Stimulated activated CD8-positive, alpha-beta memory T cell treated with anti-CD3 and anti-CD28 coated beads, Interleukin-4, amount 100 ng/mL, for 48 hours (primary cell): Measurements from ENCODE around the gene ARHGAP42.
"Not testable (repeated sequence)": the region's sequence is repeated elsewhere in the genome, so short reads cannot be mapped to it uniquely, and the experiment has no call there.

Experiments used
- DNase-seq: peaks from one replicate; pipeline ENCODE4 v3.0.0-alpha.2; 2020

ARHGAP42 gene

DNA sequence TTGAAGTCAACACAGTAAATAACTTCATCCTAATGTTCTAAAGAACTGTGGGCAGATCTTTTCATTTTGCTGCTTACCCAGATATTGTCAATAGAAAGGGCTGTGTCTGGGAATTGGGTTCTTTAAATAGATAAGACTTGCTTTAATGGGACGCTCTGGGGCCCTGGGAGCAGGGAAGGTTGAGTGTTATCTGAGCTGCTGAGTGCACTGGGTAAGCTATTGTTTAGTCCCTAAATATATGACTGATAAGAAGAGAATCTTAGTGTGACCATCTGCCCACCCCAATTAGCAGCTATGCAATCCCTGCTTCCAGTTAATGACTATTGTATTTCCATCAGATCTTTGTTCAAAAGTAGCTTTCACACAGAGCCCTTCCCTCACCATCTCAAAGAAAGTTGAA lies 44.4 kb downstream of the ARHGAP42 start:
- no peak for DNase-seq

DNA sequence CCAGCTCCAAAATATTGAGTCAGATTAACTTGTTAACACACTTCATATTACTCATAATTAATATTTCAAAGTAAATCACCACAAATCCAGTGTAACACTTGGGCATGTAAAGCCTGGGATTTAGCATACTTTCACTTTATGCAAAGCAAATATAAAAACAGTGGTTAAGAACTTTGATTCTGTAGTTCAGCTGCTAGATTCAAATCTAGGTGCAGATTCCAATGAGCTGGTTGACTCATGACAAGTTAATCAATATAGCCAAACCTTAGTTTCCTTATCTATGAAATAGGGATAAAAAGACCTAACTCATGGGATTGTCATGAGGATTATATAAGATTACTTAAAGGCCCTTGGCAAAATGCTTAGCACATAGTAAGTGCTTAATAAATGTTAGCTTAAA lies 45.9 kb downstream of the ARHGAP42 start:
- no peak for DNase-seq

GRCh38 chr11:100734743-100735527 lies 47.8 kb downstream of the ARHGAP42 start:
- no peak for DNase-seq

- no peak for DNase-seq
These were observed 49.0 kb downstream of the ARHGAP42 start for GRCh38 chr11:100735949-100736675.

DNA sequence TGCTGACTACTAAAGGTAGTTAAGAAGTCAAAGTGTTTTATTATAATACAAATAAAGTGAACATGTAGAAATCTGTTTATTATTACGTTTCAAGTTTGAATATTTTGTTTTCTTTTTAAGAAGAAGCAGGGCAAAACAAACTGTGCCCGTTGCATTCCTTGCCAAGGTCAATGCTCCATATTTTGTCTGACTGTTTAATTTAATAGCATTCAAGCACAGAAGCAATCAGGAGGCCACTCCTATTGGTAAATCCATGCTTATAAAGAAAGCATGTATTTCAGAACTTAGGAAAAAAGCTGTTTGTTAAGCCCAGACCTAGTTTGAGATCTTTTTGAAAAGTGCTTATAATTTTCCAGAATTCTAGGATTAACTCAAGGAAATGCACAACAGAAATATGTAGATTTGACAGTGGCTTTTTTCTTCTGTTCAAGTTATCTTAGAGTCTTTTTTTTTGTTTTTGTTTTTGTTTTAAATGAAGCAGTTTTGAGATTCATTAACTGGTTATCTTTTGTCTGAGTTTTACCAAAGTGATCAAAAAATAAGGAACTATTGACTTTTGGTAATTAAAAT lies 51.7 kb downstream of the ARHGAP42 start:
- DNase-seq = no peak

DNA sequence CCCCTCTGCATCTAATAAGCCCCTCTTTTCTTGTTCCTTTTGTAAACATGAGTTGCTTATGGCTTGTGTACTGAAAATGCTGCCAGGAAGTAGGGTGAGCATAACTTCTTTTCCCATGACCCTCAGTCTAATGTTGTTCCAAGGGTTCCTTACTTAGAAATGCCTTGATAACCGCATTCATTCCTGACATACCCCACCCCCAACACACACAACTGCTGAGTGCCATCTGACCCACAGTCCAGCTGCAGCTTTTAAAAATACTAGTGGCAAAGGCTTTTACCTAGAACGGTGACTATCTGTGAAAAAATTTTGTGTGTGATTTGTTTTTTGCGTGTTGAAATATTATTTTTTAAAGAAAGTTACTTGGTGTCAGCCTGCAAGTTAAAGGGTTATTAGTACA lies 52.6 kb downstream of the ARHGAP42 start:
- no peak for DNase-seq

- DNase-seq = no peak
These were observed 53.4 kb downstream of the ARHGAP42 start for GRCh38 chr11:100740440-100740839.

DNA sequence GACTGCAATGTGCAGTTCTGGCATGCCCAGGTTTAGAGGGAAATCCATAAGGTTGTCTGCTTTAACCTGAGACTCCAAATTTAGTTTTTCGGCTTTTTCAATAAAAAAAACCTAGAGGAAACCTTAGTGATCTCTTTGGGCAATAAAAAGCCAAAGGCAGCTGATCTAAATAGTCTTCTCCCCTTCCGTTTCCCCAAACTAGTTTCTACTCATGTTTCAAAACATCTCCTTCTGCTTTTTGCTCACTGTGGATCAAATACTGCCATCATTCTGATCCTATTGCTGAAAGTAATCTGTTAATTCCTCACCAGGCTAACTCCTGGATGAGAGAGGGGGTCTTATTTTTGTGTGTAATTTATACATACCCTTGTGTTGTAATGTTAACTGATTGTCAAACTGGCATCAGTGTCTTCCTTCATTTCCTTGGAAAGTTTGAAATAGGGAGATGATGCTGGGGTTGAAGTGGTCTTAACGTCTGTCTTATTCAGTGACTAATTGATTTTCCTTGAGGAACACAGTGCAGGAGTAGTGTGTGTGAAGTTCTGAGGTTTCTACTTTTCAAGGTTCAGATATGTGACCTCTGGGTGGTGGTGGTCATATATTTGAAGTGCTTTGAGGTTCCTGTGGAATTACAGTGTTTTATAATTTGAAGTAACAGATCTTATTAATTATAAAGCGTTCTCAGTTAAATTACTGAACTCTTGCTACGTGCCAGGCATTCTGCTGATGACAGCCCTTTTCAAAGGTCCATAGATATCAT lies 55.0 kb downstream of the ARHGAP42 start:
- DNase-seq = no peak

DNA sequence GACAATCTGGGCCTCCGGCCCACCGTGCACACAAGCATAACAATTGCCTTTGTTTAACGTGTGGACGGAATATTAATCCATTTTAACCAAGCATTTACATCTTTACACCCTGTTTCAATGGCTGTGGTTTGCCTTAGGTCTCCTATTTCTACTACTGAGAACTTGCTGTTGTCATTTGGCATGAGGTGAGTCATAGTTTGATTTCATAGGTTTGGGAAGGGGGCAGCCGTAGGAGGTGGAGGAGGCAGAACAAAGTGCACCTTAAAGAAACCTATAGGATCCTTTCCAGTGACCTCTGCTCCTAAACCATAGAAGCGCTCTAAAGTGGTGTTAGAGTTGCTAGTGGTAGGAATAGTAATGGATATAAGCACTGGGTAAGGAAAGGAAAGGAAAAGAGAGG lies 59.4 kb downstream of the ARHGAP42 start:
- DNase-seq = no peak

DNA sequence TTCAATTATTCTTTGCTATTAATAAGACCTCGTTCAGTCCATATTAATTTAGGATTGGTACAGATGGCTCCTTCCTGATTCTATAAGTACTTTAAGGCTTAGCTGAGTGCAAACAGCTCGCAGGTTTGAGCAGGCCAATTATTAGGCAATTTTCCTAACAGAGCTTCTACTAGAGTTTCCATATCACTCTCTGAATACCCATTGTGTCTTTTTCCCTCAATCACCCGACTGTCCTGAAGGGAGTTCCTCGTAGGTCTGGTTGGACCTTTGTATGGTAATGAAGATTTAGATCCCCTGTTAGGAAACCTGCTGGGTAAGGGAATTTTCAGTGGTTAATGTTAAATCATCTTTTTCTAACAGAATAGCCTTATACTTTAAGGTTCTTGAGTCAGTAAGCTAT lies 61.1 kb downstream of the ARHGAP42 start:
- DNase-seq = no peak

DNA sequence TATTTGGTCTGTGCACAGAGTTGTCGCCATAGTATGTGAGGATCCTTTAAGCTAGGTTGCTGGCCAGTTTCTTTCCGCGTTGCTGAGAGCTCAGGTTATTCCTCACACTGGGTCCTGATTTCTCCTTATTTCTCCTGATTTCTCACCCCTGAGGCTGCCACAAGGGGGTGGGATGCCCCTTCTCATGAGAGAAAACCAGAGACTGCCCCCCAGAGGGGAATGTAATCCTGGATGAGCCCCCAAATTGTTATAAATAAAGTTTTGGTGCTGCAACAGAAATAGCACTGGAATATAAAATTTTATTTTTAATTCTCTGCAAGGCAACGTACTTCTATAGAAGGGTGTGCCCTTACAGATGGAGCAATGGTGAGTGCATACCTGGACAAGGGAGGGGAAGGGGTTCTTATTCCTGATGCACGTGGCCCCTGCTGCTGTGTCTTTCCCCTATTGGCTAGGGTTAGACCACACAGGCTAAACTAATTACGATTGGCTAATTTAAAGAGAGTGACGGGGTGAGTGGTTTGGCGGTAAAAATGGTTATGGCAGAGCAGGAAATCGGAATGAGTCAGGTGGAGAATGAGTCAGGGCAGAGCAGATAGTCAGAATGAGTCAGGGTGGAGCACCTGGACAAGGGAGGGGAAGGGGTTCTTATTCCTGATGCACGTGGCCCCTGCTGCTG lies 62.9 kb downstream of the ARHGAP42 start:
- DNase-seq = not testable (repeated sequence)

DNA sequence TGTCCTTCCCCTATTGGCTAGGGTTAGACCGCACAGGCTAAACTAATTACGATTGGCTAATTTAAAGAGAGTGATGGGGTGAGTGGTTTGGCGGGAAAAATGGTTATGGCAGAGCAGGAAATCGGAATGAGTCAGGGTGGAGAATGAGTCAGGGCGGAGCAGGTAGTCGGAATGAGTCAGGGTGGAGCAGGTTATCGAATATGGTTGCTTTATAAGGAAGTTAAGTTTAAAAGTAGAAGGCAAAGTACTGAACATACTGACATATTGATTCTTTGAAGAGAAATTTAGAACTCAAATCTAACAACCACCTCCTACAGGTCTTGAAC lies 63.4 kb downstream of the ARHGAP42 start:
- not testable (repeated sequence) for DNase-seq

DNA sequence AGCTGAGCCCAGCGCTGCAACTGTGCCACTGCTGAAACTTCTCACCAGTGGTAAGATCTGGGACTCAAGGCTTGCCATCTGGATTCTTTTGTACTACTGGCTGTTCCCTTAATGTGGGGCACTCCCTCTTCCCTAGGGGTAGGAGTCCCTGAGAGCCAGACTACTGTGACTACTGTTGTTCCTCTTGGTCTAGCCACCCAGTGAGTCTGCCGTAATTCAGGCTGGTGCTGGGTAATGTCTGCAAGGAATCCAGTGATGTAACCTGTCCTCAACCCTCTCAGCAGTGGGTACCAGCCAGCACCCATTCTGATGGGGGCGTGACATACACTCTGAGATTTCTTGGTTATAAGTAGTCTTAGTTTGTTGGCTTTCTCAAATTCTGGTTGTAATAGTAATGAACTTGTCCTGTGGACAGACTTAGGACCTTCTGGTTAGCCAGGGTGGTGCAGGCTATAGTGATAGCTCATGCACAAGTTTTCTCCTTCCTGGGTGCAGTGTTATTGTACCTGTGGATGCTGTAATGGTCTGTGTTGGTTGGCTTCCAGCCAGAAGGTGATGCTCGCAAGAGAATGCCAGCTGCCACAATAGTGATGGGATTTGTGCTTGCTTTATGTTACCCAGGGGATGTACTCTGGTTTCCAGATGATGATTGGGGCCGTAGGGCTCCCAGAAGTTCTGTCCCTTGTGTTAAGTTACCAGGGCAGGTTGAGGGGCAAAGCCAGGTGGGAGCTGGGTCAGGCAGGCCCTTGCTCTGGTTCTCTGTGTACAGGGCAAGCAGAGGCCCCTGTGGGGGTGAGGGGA lies 65.5 kb downstream of the ARHGAP42 start:
- DNase-seq = no peak

- no peak for DNase-seq
These were observed 66.1 kb downstream of the ARHGAP42 start for GRCh38 chr11:100753172-100753543.

- DNase-seq = no peak
These were observed 66.5 kb downstream of the ARHGAP42 start for GRCh38 chr11:100753571-100753970.

- no peak for DNase-seq
These were observed 69.5 kb downstream of the ARHGAP42 start for GRCh38 chr11:100756559-100756958.

DNA sequence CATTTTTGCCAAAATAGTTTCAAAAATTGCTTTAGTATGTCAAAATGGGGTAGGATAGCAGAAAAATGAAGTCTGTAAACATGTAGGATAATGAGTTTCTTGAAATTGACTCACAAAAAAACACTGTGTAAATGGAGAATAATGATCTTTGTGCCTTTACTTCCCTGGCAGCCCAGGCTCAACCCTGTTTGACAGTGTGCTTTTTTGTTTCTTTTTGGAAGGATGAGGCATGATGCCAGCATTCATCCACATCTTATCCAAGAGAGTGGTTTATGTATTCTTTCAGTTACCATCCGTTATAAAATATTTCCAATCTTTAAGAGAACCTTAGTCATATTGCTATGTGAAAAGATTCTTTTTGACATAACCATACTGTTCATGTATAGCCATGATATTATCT lies 70.6 kb downstream of the ARHGAP42 start:
- no peak for DNase-seq

DNA sequence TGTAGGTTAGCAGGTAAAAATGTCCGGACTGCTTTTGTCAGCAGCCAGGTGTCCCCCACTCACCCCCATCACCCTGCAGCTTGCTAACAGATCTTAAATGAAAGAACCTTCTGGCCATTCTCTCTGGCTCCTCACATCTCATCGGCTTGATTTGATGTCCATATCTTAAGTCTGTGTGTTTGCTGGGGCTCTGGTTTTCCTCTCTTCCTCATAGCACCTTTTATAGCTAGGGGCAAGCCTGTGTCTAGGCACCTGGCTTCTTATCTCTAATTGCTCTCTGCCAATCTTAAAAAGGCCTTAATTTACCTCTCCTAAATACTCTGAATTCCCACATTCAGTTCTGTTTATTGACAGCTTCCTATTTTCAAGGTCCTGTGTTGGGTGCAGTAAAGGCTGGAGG lies 72.0 kb downstream of the ARHGAP42 start:
- DNase-seq = no peak

DNA sequence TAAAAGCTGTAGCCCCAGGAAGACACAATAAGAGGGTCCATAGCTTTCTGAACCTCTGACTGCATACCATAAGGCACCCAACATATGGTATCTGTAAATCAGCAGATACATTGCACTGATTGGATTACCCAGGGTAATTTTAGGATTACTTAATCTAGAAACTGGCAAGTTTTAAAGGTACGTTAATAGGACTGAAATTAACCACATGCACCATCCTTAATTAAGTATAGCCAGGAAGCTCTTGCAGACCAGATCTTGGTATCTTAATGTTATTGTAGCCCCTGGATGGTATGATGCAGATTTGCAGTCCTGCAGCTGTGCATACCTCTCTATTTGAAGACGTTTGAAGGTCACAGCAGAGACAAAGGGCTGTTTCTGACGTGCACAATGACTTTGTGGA lies 72.8 kb downstream of the ARHGAP42 start:
- no peak for DNase-seq

- no peak for DNase-seq
These were observed 73.7 kb downstream of the ARHGAP42 start for GRCh38 chr11:100760744-100761143.

DNA sequence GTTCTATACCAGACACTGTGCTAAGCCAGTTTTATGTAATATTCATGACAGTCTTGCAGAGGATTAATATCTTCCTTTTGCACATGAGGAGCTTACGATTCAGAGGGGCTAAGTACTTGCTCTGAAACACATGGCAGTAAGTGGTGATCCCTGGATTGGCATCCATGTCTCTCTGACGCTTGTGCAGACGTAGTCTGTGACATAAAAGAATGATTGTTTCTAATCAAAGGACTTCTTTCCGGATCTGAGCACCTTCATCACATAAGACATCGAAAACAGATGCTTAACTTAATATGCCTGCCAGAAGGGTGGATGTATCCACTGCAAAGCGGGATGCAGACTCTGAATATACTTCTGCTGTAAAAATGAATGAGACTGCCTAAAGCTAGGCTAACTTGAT lies 74.8 kb downstream of the ARHGAP42 start:
- DNase-seq = no peak

DNA sequence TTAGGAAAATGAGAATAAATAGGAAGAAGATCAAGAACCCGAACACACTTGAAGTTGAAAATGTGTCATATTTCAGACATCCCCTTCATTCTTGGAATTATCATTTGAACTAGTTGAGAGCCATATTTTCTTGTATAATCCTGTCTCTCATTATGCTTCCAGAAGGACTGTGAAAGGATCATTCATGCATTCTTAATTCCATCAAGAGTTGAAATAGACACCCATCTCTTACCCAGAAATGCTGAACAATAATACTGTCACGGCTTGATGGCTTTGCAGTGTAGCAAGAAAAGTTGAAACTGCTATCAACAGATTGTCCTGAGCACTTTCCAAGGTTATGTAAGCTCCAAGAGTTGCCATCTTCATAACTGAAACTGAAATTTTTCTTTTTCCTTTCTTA lies 79.7 kb downstream of the ARHGAP42 start:
- DNase-seq = no peak
